Omental fat pad (tissue), 4 donors: Measurements from ENCODE around the gene DNAJB5. TPM values are rescaled to one million over a fixed set of nuclear protein-coding genes. Genes with fewer than 3 reads are reported as not detected.
"Not testable (repeated sequence)": the region's sequence is repeated elsewhere in the genome, so short reads cannot be mapped to it uniquely, and the experiment has no call there.

Experiments used
- ATAC-seq: fragments of 150-250 bp; one replicate; pipeline ENCODE4 v1.9.1; 2016; ENCODE audit warnings: mild to moderate bottlenecking, moderate library complexity; ENCODE audit not compliant: low FRiP score
- DNase-seq: peaks from one replicate; pipeline ENCODE4 v3.0.0-alpha.2; 2019; ENCODE audit warnings: low spot score
- CTCF ChIP-seq, 3 donors: fragments of 450-650 bp; IDR thresholded peaks; one replicate each; pipeline ENCODE4 v1.5.1; 2016 to 2017; ENCODE audit warnings: antibody characterized with exemption in 3 of 3, mild to moderate bottlenecking in 3 of 3, moderate library complexity in 2 of 3
- total RNA-seq, 4 donors: library from RNA; depleted of rRNA; stranded (reverse); fragments of >200 nt; gene quantifications; one replicate each; pipeline ENCODE4 v1.1.0, GENCODE V29; 2016

Gene DNAJB5
- total RNA-seq: 10 to 100 TPM in 2 of 4 donors, 1 to 10 TPM in 2; 6.3 to 17.3 (median 9.8) TPM

- peak; percentile 89 for DNase-seq
- peak; percentile 89 for ATAC-seq
Measured at GRCh38 chr9:34989003-34989945, at the start of gene DNAJB5. Gene DNAJB5 (plus strand): TSS chr9:34989745. CDS start chr9:34990631, 886 bp downstream.

DNA sequence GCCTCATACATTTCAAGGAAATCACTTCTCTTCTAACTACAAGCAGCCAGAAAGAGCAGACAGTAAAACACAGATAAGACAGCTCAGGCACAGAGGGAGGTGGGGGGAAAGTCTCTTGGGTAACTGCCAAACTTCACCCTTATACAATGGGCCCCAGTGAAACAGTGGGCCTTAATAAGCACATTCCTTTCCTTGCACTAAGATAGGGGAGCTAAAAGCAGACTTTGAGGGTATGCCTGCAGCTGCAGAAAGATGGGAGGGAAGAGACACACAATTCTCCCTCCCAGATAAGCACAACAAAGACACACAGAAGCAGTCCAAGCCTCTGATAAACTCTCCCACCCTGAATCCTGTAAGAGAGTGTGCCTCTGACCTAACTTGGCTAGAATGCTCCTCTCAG is 49.6 kb upstream of the DNAJB5 start:
- not testable (repeated sequence) for ATAC-seq, DNase-seq

More at GRCh38 chr9:34989003-34989945, at the start of gene DNAJB5:
- no peak for TF ChIP-seq CTCF (IDR thresholded peaks at IDR 0.05)

DNA sequence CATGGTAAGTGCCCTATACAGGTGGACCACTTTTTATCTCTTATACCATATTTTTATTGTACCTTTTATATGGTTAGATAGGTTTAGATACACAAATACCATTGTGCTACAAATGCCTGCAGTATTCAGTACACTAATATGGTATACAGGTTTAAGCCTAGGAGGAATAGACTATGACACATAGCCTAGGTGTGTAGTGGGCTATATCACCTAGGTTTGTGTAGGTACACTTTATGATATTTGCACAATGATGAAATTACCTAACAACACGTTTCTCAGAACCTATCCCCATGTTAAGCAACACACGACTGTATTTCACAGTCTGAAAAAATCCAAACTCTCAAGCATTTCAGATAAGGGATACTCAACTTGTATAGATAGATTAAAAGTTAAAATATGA is 41.1 kb upstream of the DNAJB5 start:
- DNase-seq (no peak), ATAC-seq (no peak)
- TF ChIP-seq CTCF (IDR thresholded peaks at IDR 0.05): no peak

DNA sequence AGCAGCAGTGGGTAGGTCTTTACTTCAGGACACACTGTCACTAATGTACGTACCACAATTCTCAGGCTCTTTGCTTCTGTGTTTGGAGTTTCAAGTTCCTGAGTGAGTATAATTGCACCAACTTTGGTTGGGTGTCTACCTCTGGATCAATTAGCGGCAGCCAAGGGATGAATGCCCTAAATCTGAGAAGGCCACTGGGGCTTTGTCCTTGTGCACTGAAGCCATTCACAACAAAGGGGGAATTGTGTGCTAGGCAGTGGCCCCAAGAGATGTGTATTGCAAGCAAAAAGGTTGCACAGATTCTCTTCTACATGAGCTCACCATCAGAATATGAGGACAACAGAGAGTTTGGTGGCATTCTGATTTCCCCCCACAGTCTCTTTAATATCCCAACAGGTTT is 35.3 kb upstream of the DNAJB5 start:
- ATAC-seq (no peak), DNase-seq (no peak)
- no peak for TF ChIP-seq CTCF (IDR thresholded peaks at IDR 0.05)

DNA sequence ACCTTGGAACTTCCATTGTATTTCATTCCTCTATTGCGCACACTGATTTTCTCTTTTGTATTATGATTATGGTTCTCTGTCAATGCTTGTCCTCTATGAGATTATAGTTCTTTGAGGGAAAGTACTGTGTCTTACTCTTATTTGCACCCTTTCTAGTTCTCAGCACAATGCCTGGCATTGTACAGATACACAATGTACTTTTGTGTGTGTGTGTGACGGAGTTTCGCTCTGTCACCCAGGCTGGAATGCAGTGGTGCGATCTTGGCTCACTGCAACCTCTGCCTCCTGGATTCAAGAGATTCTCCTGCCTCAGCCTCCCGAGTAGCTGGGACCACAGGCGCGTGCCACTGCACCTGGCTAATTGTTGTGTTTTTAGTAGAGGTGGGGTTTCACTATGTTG is 33.5 kb upstream of the DNAJB5 start:
- not testable (repeated sequence) for DNase-seq, ATAC-seq

DNA sequence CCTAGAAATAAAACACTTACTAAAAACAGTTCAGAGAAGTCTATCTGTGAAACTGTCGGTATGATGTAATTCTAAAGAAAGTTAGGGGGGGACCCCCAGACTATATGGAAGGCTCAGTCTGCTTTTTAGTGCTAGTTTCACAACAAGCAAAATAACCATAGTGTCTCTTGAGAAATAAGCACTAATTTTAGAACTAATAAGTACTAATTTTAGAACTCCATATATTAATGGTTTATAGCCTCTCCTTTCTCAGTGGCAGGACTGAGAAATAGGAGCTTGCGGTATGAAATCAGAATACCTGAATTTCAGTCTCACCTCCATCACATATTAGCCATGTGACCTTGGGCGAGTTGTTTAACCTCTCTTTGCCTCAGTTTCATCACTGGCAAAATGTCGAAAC is 32.9 kb upstream of the DNAJB5 start:
- no peak for TF ChIP-seq CTCF (IDR thresholded peaks at IDR 0.05)
- ATAC-seq: no peak

GRCh38 chr9:34957492-34958410 is 31.8 kb upstream of the DNAJB5 start, which contains the start of gene PHF24:
Gene PHF24 (plus strand): TSS chr9:34958285. CDS start chr9:34971299, 13,014 bp downstream.
- no peak for DNase-seq
- ATAC-seq: peak; percentile 70
- no peak for TF ChIP-seq CTCF (IDR thresholded peaks at IDR 0.05)

More for the DNA sequence above, 32.9 kb upstream of the DNAJB5 start:
- DNase-seq: no peak
